GM12873 (cell line): ENCODE measurements around the gene BICD1.

Experiments used
- CTCF ChIP-seq: IDR thresholded peaks from 2 replicates; pipeline ENCODE4 v1.5.1; 2012; ENCODE audit warnings: low read depth, mild to moderate bottlenecking, moderate library complexity, low read length, control low read depth; ENCODE audit not compliant: insufficient read depth; ENCODE audit errors: missing control alignments

The BICD1 gene

GRCh38 chr12:32158525-32158924 is 51.9 kb downstream of the BICD1 start:
- TF ChIP-seq CTCF = no peak

GRCh38 chr12:32159381-32159780 is 52.7 kb downstream of the BICD1 start:
- no peak for TF ChIP-seq CTCF

- TF ChIP-seq CTCF = no peak
Measured at GRCh38 chr12:32159925-32160324, 53.3 kb downstream of the BICD1 start.

GRCh38 chr12:32161058-32161457 is 54.4 kb downstream of the BICD1 start:
- TF ChIP-seq CTCF = no peak

GRCh38 chr12:32163596-32163995 is 56.9 kb downstream of the BICD1 start:
- no peak for TF ChIP-seq CTCF

GRCh38 chr12:32166510-32166909 is 59.9 kb downstream of the BICD1 start:
- TF ChIP-seq CTCF = no peak

GRCh38 chr12:32170437-32170998 is 63.9 kb downstream of the BICD1 start:
- no peak for TF ChIP-seq CTCF
